Upper lobe of left lung (tissue), 4 donors: ENCODE results near the gene PDE4B.

Experiments
- CTCF ChIP-seq, 6 experiments: fragments of 450-650 bp in 4 of 6; fragments of 200-600 bp in 2 of 6; sonication (generic) in 2 of 6; IDR thresholded peaks; one replicate each; pipeline ENCODE4 v1.5.1; 2016 to 2019; ENCODE audit warnings: antibody characterized with exemption in 6 of 6
- POLR2A ChIP-seq, 4 donors: fragments of 450-650 bp; IDR thresholded peaks; one replicate each; pipeline ENCODE4 v1.5.1; 2016 to 2017; ENCODE audit warnings: antibody characterized with exemption in 4 of 4, mild to moderate bottlenecking in 2 of 4
- POLR2AphosphoS5 ChIP-seq, 2 donors: sonication (generic); formaldehyde crosslinking; IDR thresholded peaks; one replicate each; pipeline ENCODE4 v1.5.1; 2017; ENCODE audit warnings: antibody characterized with exemption in 2 of 2

- TF ChIP-seq CTCF (IDR thresholded peaks at IDR 0.05) (no peak), POLR2A (IDR thresholded peaks at IDR 0.05) (no peak), POLR2AphosphoS5 (IDR thresholded peaks at IDR 0.05) (peak; percentile 30 to 78)
These were observed 609.5 kb downstream of the PDE4B start for GRCh38 chr1:66402194-66402593.
